ENCODE results near the gene SCAMP4. TPM values are rescaled to one million over a fixed set of nuclear protein-coding genes. Genes with fewer than 3 reads are reported as not detected.

The SCAMP4 gene, protein sequence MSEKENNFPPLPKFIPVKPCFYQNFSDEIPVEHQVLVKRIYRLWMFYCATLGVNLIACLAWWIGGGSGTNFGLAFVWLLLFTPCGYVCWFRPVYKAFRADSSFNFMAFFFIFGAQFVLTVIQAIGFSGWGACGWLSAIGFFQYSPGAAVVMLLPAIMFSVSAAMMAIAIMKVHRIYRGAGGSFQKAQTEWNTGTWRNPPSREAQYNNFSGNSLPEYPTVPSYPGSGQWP
- total RNA-seq, result 47.8 and 48.3 TPM in 2 replicates

DNA sequence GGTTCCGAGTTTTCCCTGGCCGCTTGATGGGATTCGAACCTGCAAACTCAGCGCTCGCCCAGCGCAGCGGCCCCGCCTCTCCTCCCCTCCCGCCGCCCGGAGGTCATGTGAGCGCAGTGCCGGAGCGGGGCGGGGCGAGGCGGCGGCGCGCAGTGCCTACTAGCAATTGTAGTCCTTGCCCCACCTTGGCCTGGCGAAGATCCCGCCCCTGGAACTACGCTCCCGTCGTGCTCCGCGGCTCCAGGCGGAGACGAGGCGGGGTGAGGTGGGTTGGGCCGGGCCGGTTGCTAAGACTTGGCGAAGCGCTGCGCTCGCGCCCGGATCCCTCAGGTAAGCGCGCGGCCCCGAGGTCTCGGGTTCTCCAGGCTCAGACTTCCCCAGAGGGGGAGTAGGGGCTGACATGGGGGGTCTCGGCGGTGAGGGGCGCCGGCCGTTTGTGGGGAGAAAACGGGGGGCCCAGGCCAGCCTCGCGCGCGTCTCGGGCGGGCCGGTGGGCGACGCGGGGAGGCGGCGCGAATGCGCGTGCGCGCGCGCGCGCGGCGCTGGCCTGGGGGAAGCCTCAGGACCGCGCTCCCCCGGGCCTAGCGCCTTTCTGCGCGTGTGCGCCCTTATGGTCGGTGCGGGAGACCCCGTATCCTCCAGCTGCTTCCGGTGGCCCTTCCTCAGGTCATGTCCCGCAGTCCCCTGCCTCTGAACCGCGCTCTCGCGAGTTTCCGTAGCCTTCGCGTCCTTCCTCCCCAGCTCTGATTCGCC is at the start of gene SCAMP4, which contains the start of gene ADAT3:
TSS of gene SCAMP4 (plus strand) at position 290 of the 753 bp plus-strand sequence. CDS start 9,621 bp downstream, outside the sequence.
TSS of gene ADAT3 (plus strand) at position 290 of the 753 bp plus-strand sequence. CDS start 6,649 bp downstream, outside the sequence.

DNA sequence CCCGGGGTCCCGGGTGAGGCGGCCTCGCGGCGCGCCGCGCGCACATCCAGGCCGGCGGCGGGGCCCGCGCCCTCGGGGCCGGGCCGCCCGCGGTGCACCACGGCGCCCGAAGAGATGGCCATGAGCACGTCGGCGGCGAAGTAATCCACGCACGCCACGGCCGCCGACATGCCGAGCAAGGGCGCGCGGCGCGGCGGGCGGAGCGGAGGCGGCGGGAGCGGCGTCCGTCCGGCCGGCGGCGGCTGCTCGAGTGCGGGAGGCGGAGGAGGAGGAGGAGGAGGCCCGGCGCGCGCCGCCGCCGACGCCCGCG is 41.9 kb upstream of the SCAMP4 start, which contains the start of gene KLF16:
TSS of gene KLF16 (minus strand) at position 252 of the 310 bp plus-strand sequence. CDS start at position 170, 82 bp downstream.

DNA sequence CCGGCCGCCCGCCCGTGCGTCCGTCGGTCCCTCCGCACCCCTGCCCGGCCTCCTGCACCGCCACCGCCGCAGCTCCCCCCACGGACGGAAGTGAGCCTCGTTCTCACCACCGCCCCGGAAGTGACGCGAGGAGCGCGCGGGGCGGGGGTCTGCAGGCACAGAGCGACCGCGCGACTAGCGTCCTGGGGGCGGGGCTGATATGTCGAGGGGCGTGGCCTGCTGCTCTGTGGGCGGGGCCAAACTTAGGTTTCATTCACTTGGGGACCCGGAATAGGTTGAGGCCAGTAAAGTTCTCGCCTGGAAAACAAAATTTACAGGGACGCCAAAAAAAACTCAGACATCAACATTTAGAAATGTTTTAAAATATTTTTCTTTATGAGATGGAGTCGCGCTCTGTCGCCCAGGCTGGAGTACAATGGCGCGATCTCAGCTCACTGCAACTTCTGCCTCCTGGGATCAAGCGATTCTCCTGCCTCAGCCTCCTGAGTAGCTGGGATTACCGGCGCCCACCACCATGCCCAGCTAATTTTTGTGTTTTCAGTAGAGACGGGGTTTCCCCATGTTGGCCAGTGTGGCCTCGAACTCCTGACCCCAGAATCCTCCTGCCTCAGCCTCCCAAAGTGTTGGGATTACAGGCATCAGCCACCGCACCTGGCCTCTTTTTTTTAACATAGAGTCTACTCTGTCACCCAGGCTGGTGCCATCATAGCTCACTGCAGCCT is 19.6 kb upstream of the SCAMP4 start, which contains the start of gene ABHD17A:
TSS of gene ABHD17A (minus strand) at position 99 of the 722 bp plus-strand sequence. CDS start 3,930 bp downstream, outside the sequence.

DNA sequence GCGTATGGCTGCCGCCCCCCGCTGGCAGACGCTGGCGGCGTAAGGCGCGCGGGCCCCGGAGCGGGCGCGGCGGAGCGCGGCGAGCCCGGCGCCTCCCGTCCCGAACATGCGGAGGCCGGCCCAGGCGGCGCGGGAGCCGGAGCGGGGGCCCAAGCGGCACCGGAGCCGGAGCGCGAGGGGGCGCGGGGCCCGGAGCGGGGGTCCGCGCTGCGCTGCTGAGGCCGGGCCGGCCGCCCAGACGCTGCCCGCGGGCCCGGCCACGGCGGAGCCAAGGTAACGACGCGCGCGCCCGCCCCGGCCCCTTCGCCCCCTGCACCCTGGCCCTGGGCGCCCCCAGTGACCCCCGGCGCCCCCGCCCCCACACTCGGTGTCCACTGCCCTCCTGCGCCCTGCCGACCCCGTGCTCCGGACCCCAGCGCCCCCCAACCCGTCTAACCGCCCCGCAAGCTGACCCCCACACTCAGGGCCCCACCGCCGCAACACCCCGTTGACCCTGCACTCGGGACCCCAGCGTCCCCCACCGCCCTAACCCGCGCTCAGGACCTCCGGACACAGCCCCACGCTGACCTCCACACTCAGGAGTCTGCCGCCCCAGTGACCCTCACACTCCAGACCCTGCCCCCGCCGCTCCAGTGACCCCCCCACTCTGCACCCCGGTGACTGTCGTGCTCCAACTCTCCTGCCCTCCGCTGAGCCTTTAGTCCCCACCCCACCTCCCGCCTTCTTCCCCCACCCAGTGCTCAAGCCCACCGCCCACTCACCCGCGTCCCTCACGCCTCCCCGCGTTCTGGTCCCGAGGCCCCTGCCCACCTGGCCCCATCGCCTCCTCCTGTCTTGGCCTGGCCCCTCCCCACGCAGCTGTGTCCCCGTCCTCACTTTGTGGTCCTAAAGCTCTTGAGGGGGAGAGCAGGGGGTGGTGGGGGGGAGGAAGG is 36.2 kb downstream of the SCAMP4 start, which contains the start of gene CSNK1G2:
TSS of gene CSNK1G2 (plus strand) at position 27 of the 932 bp plus-strand sequence. CDS start 28,601 bp downstream, outside the sequence.

Other genes with a start within 250 kb of the SCAMP4 start
- gene ONECUT3, start 151.9 kb upstream of the SCAMP4 start, total RNA-seq, result not detected in 2 replicates
- 1.8 and 2.0 TPM in 2 replicates for gene ATP8B3, start 93.1 kb upstream of the SCAMP4 start, total RNA-seq
- 13.9 and 25.7 TPM in 2 replicates for gene REXO1, start 56.9 kb upstream of the SCAMP4 start, total RNA-seq
- 6.6 and 11.7 TPM in 2 replicates for gene KLF16, start 41.8 kb upstream of the SCAMP4 start, total RNA-seq
- gene ABHD17A, start 19.9 kb upstream of the SCAMP4 start, total RNA-seq, result 58.4 and 64.3 TPM in 2 replicates
- gene ADAT3, start within 50 bp of the SCAMP4 start, total RNA-seq, result 2.6 and 5.1 TPM in 2 replicates
- 63.2 and 95.8 TPM in 2 replicates for gene CSNK1G2, start 35.8 kb downstream of the SCAMP4 start, total RNA-seq
- gene BTBD2, start 110.3 kb downstream of the SCAMP4 start, total RNA-seq, result 74.7 and 88.6 TPM in 2 replicates
- 84.5 and 103 TPM in 2 replicates for gene MKNK2, start 145.8 kb downstream of the SCAMP4 start, total RNA-seq
- gene MOB3A, start 190.9 kb downstream of the SCAMP4 start, total RNA-seq, result 42.3 and 79.2 TPM in 2 replicates
- gene IZUMO4, start 191.5 kb downstream of the SCAMP4 start, total RNA-seq, result 2.2 and 2.5 TPM in 2 replicates
- 123 and 169 TPM in 2 replicates for gene AP3D1, start 246.2 kb downstream of the SCAMP4 start, total RNA-seq

Data from subcutaneous preadipocyte (primary cell).